ENCODE results near the gene TUBB8B.
"Not testable (repeated sequence)": the region's sequence is repeated elsewhere in the genome, so short reads cannot be mapped to it uniquely, and the experiment has no call there.

TUBB8B gene

GRCh38 chr18:49176-49665, at the start of gene TUBB8B:
Gene TUBB8B (minus strand): TSS chr18:49615. CDS start chr18:49557, 58 bp downstream.
- DNase-seq: not testable (repeated sequence)

GRCh38 chr18:97252-97914, 48.0 kb upstream of the TUBB8B start:
- not testable (repeated sequence) for DNase-seq

- not testable (repeated sequence) for DNase-seq
These were observed 47.3 kb upstream of the TUBB8B start for GRCh38 chr18:96767-97131.

- DNase-seq: not testable (repeated sequence)
These were observed 46.8 kb upstream of the TUBB8B start for GRCh38 chr18:96101-96766.

GRCh38 chr18:95580-95979, 46.2 kb upstream of the TUBB8B start:
- not testable (repeated sequence) for DNase-seq

- DNase-seq: not testable (repeated sequence)
These were observed 44.5 kb upstream of the TUBB8B start for GRCh38 chr18:93897-94408.

- DNase-seq: not testable (repeated sequence)
These were observed 42.1 kb upstream of the TUBB8B start for GRCh38 chr18:91561-91960.

GRCh38 chr18:90396-91193, 41.2 kb upstream of the TUBB8B start:
- DNase-seq: not testable (repeated sequence)

GRCh38 chr18:89124-89523, 39.7 kb upstream of the TUBB8B start:
- DNase-seq: not testable (repeated sequence)

GRCh38 chr18:84801-85200, 35.4 kb upstream of the TUBB8B start:
- DNase-seq: not testable (repeated sequence)

- not testable (repeated sequence) for DNase-seq
These were observed 33.3 kb upstream of the TUBB8B start for GRCh38 chr18:82626-83209.

GRCh38 chr18:80881-81280, 31.5 kb upstream of the TUBB8B start:
- DNase-seq: not testable (repeated sequence)

GRCh38 chr18:80202-80601, 30.8 kb upstream of the TUBB8B start:
- DNase-seq: not testable (repeated sequence)

GRCh38 chr18:75525-76160, 26.2 kb upstream of the TUBB8B start:
- not testable (repeated sequence) for DNase-seq

GRCh38 chr18:73181-73777, 23.9 kb upstream of the TUBB8B start:
- DNase-seq: not testable (repeated sequence)

- DNase-seq: not testable (repeated sequence)
These were observed 18.3 kb upstream of the TUBB8B start for GRCh38 chr18:67701-68100.

GRCh38 chr18:64279-64678, 14.9 kb upstream of the TUBB8B start:
- DNase-seq: not testable (repeated sequence)

GRCh38 chr18:63656-64055, 14.2 kb upstream of the TUBB8B start:
- DNase-seq: not testable (repeated sequence)

- DNase-seq: not testable (repeated sequence)
These were observed 5.0 kb upstream of the TUBB8B start for GRCh38 chr18:54388-54787.

GRCh38 chr18:48696-49095, 719 bp downstream of the TUBB8B start:
- not testable (repeated sequence) for DNase-seq

- DNase-seq: not testable (repeated sequence)
These were observed 36.2 kb downstream of the TUBB8B start for GRCh38 chr18:13177-13576.

GRCh38 chr18:12773-13172, 36.6 kb downstream of the TUBB8B start:
- DNase-seq: not testable (repeated sequence)
